HK-2 (cell line): Measurements from ENCODE around the gene MFAP3L.
A peak's percentile ranks its signal among the peaks of the same experiment; 100 is the strongest.
"Not testable (repeated sequence)": the region's sequence is repeated elsewhere in the genome, so short reads cannot be mapped to it uniquely, and the experiment has no call there.

Experiments used
- DNase-seq: peaks from one replicate; pipeline ENCODE4 v3.0.0-alpha.2; 2018; ENCODE audit not compliant: unreplicated experiment

The MFAP3L gene

DNA sequence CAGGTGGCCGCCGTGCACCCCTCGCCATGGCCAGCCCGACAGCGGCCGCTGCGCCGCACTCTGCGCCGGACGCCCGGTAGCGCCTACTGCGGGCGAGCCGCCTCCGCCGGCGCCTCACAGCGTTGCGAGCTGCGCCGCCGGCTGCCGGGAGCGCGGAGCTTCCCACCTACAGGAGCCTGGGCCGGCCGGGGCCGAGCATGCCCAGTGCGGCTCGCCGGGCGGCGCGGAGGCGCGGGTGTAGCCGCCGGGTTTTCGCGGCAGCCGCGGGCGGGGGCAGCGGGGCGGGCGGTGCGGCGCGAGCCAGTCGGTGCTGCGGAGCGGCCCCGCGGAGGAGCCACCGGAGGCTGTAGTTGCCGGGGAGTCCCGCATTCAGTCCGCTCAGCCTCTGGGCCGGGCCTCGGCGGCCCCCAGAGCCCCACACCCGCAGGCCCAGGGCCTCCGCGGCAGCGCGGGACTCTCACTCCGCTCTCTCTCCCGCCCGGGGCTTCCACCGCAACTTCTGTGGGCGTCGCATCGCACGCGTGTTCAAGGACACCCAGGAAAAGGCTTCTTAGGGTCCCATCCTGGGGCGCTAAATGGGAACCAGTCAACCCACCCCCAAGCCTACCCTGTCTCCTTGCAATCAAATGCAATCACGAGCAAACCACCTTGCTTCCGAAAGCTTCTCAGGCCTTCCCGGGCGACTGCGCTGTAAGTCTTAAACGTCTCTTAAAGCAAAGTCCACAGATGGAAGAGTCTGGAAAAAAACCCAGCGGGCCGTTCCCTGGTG lies at the start of gene MFAP3L:
MFAP3L (minus strand) TSS at position 143 of the 769 bp plus-strand sequence. CDS start 20,518 bp downstream, outside the sequence.
- DNase-seq: peak; percentile 87

- no peak for DNase-seq
Measured at GRCh38 chr4:170071196-170071595, 45.0 kb upstream of the MFAP3L start.

- DNase-seq: no peak
Measured at GRCh38 chr4:170068438-170069128, 42.4 kb upstream of the MFAP3L start.

- no peak for DNase-seq
Measured at GRCh38 chr4:170059421-170059820, 33.2 kb upstream of the MFAP3L start.

DNA sequence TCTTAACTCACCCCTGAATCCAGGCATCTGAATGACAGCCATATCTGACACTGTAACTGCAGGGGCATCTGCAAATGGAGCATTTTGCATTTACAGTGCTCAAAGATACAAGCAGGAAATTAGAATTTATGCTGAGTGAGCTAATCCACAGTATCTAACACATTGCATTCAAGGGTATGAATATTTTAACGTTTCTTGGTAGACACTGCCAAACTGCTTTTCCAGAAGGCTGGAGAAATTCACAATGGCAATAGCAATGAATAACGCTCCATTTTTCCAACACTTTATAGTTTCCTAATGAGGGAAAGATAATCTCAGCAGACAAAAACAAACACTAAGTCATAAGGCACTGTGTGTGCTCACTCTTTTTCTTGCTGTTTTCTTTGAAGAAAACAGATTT lies 32.6 kb upstream of the MFAP3L start:
- DNase-seq: no peak

- DNase-seq: no peak
Measured at GRCh38 chr4:170057866-170058265, 31.7 kb upstream of the MFAP3L start.

DNA sequence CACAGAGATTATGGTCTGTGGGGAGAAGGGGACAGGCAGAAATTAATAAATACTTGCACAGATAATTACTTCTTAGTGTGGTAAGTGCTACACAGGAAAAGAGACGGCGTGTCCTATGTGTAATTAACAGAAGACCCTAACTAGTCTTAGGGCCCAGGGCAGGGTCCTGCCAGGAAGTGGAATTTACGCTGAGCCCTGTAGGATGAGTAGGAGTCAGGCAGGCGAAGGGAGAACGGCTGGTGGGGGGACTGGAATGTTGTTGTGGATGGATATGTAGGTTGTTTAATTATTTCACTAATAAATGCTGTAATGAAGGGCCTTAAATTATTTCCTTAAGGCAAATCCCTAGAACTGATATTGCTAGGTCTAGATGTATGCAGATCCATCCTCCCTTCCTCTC lies 26.7 kb upstream of the MFAP3L start:
- DNase-seq: no peak

DNA sequence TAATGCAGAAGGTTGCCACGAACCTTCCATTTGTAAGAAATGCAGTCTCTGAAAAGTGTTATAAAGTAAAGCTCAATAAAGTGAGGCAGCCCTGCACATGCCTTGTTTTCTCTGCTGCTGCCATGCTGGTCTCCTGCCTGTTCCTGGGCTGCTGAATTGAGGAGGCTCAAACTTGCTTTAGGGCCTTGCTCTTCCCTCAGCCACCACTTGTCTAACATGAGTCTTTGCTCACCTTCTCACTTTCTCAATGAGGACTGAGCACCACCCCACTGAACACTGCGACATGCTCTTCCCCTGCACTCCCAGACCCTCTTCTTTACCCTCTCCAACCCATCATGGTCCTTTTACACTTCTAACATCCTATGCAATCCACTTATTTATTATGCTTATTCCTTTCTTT lies 25.2 kb upstream of the MFAP3L start:
- no peak for DNase-seq

DNA sequence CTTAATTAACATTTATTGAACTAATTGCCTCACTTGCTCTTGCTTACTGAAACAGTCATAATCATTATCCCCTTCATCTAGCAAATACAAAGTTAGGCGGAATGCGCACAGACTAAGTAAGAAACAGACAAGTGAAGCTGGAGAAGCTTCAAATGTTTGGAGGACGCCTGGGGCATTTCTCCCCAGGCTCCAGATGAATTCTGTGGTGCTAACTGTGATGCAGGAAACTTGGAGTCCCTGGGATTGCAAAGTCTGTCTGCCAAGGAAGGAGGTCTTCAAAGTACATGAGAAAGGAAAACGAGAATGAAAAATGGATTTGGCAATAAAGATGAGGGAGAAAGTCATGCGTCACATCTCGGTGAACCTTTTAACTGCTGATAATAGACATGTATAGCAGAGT lies 23.6 kb upstream of the MFAP3L start:
- no peak for DNase-seq

DNA sequence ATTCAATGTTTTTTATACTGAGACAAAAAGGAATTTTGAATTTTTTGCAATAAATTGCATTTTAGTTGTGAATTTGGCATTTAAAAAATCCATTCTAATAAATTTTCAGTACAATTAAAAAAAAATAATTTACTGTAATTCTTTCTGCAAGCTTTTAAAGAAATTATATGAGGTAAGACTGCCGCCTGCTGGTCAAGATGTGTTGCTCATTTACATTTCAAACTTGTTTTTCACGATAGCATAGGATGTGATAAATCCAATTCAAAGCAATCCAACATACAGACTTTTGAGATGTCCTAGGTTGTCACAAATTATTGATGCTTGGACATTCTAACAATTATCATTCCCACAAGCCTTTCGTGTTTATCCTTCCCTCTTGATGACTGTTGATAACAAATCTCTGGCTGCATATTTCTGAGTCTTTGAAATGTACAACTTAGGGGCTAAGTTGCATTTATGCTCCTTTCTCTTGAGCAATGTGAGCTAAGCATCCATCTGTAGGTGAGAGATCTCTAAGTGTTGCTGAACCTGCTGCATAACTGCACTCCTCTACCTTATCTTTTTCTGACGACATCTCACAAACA lies 21.7 kb upstream of the MFAP3L start:
- no peak for DNase-seq

DNA sequence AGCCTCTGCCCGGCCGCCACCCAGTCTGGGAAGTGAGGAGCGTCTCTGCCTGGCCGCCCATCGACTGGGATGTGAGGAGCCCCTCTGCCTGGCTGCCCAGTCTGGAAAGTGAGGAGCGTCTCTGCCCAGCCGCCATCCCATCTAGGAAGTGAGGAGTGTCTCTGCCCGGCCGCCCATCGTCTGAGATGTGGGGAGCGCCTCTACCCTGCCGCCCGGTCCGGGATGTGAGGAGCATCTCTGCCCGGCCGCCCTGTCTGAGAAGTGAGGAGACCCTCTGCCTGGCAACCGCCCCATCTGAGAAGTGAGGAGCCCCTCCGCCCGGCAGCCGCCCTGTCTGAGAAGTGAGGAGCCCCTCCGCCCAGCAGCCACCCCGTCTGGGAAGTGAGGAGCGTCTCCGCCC lies 20.0 kb upstream of the MFAP3L start:
- not testable (repeated sequence) for DNase-seq

DNA sequence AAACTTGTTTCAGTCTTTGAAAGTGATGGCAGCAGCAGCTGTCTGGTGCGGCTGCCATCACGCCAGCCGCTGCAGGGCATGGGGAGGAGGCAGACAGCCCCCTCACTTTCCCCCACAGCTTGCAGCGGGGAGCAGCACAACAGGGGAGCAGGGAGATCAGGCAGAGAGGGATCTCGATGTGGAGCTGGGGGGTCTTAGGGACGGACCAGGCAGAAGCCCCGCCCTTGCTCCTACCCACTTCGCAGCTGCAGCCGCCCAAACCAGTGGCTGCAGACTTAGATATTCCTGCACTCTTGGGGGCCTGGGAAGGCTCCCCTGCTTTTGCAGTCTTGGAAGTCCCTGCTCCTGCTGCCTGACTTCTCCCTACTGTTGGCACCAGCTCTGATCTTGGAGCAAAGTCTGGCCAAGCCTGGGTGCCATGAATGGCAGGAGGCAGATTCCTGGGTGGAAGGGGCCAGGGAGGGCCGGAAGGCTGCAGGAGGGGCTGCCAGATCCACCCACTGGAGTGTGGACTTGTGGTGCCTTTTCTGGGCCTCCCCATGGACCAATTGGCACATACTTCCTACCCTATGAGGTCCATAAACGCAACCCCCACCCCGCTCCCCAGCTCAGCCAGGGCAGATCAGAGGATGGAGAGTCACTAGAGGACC lies 14.0 kb upstream of the MFAP3L start:
- no peak for DNase-seq

DNA sequence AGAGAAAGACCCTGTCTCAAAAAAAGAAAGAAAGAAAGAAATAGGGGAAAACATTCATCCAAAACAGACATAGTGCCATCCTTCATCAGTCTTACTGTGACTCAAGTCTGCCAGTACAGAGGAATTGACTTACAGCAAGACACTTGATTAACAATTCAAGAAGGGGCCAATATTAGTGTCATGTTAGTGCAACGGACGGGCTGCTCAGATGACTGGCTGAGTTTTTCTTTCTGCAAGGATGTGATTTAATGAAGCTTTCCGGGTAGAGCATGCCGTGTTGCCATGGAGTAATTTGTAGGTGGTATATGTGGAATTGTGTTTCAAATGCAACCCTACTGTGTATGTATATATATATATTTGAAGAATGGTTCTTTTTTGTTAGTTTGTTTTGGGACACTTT lies 12.6 kb upstream of the MFAP3L start:
- no peak for DNase-seq

- DNase-seq: no peak
Measured at GRCh38 chr4:170038232-170038631, 12.0 kb upstream of the MFAP3L start.

DNA sequence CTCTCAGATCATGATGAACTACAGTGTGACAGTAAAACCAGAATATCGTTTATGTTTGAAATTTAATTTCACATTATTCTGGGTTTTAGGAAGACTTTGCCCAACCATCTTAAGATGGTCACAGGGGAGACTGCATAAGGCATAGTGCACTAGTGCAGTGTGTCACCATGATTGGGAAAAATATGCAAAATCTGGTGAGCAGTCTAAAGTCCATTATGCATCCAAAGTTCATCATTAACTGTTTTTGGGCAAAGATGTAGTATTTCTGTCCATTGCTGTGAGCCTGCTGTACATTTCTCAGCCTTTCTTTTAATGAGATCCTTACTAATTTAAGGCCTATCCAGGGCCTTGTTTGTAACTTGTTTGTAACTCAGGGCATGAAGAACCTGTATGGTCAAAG lies 11.3 kb upstream of the MFAP3L start:
- DNase-seq: no peak

DNA sequence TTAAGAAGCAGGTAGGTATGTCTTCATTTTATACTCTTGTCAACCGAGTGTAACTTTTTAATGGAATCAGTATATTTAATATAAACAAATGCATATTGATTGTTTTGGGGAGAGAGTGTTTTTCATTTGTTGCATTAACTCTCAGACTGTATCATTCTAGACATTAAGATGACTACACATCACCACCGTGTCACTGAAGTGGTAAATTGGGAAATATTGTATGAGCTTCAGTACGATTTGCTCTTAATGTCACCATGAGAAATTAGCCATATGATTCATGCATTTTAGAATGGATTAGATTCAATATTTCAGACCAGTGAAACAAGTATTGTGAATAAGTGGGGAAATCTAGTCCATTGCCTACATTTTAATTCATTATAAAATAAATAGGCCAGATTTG lies 9.7 kb upstream of the MFAP3L start:
- no peak for DNase-seq

DNA sequence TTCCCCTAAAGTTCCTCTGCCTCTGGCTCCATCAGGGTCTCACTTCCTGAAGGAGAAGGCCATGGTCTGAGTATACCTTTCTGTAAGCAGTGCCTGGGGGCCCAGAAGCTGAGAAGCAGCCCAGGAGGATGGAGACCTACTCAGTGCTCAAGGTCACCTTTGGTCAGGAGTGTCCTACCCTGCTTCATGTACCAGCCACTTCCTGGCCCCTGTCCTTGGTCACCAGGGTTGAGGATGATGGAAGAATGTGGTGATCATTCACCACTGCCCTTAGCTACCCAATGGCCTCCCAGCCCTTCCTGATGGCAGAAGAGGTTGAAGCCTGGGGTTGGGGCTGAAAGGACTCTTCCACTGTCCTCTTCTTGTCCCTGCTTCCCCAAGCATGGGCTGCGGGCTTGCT lies 9.0 kb upstream of the MFAP3L start:
- no peak for DNase-seq

- DNase-seq: no peak
Measured at GRCh38 chr4:170033999-170034398, 7.8 kb upstream of the MFAP3L start.

GRCh38 chr4:170030121-170030520 lies 3.9 kb upstream of the MFAP3L start:
- no peak for DNase-seq

DNA sequence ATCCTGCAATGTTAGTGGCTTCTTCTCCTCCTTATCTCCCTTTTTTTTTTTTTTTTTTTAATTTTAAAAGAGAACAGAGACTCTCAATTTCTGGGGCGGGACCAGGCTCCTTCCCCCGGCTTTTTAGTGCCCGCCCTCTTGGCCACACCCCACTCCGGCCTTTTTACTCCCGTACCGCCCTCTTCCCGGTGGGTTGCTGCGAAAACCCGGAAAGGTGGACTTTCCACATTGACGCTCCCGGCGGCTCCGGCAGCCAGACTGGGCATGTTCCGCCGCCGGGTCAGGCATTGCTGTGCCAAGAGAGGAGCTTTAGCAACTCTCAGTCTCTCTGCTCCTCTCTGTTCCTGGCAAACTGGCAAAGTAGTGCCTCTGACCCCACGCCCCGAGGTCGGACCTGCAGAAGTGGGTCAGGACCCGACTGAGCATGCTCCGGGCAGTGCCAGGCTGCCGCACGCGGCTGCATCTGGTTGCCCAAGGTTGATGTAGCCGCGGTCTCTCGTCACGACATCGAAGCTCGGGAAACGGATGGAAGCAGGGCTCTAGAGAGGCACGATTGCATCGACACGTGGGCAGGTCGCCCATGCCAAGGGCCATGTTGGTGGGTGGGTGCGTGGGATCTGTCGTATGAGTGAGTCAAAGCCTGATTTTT lies 1.1 kb upstream of the MFAP3L start:
- peak; percentile 93 for DNase-seq

DNA sequence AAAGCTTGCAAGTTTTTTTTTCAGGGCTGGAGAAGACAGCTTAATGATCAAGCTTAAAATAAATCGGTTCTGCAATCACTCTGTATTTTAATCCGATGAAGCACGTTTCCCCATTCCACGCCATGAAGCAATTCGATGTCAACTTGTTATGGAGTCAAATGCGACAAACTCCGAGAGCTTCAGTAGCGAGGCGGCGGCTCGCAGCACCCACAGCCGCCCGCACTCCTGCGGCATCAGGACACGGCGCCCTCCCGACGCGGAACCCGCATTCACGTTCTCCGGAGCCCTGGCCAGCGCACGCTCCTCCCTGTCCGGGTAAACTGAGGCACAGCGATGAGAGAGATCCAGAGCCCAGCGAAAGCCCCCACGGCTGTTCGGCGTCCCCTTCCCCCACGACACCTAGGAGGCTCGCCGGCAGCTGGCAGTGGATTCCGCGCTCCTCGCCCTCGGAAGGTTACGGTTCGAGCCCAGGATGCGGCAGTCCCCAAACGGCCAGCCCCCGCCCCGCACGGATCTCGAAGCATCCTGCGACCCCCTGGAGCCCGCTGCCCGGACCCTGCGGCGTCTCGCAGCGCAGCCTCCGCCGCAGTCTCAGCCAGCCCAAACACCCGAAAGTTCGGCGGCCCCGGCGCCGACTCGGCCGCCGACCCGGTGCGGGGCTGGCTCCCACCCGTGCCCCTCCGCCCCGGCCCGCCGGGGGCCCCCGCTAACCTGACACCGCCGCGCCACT lies 507 bp downstream of the MFAP3L start:
- peak; percentile 30 for DNase-seq
